GM23338 (cell line): ENCODE data around the gene CASP8. TPM values are rescaled to one million over a fixed set of nuclear protein-coding genes. Genes with fewer than 3 reads are reported as not detected.

Experiments
- ATAC-seq: fragments of 200-7000 bp; cut with Tn5 transposase; 3 replicates; pipeline ENCODE4 v1.9.1; 2020
- DNase-seq: peaks from one replicate; pipeline ENCODE4 v3.0.0-alpha.2; 2015; ENCODE audit warnings: low spot score
- H2AFZ ChIP-seq: fragments of 200-600 bp; sonication (generic); 2 replicates; pipeline ENCODE4 v1.8.0; 2016; ENCODE audit warnings: antibody characterized with exemption, mild to moderate bottlenecking, moderate library complexity
- H3F3A ChIP-seq: fragments of 200-600 bp; sonication (generic); replicated peaks from 2 replicates; pipeline ENCODE4 v1.8.0; 2017; ENCODE audit warnings: antibody characterized with exemption, mixed run types, low read depth
- H3K27ac ChIP-seq: fragments of 200-600 bp; sonication (generic); 2 replicates; pipeline ENCODE4 v1.6.1; 2016; ENCODE audit warnings: low read depth
- H3K27me3 ChIP-seq: fragments of 200-600 bp; sonication (generic); 2 replicates; pipeline ENCODE4 v1.8.0; 2016; ENCODE audit warnings: mild to moderate bottlenecking, mixed run types, moderate library complexity; ENCODE audit not compliant: insufficient read depth
- H3K36me3 ChIP-seq: fragments of 200-600 bp; sonication (generic); 2 replicates; pipeline ENCODE4 v1.8.0; 2016; ENCODE audit warnings: mild to moderate bottlenecking; ENCODE audit not compliant: insufficient read depth
- H3K4me1 ChIP-seq: fragments of 200-600 bp; sonication (generic); 2 replicates; pipeline ENCODE4 v1.8.0; 2016; ENCODE audit warnings: mild to moderate bottlenecking, moderate library complexity; ENCODE audit not compliant: insufficient read depth
- H3K4me2 ChIP-seq: fragments of 200-600 bp; sonication (generic); 2 replicates; pipeline ENCODE4 v1.7.1; 2017; ENCODE audit warnings: mixed run types
- H3K4me3 ChIP-seq: fragments of 200-600 bp; sonication (generic); 2 replicates; pipeline ENCODE4 v1.6.1; 2016; ENCODE audit warnings: mixed run types
- H3K79me2 ChIP-seq: fragments of 200-600 bp; sonication (generic); replicated peaks from 2 replicates; pipeline ENCODE4 v1.8.0; 2017; ENCODE audit warnings: mild to moderate bottlenecking; ENCODE audit not compliant: insufficient read depth
- H3K9me2 ChIP-seq: fragments of 200-600 bp; sonication (generic); 2 replicates; pipeline ENCODE4 v1.8.0; 2017; ENCODE audit not compliant: insufficient read depth
- H4K20me1 ChIP-seq: fragments of 200-600 bp; sonication (generic); replicated peaks from 2 replicates; pipeline ENCODE4 v1.8.0; 2017; ENCODE audit warnings: mild to moderate bottlenecking; ENCODE audit not compliant: insufficient read depth
- H3K27ac Mint-ChIP-seq: 2 replicates; pipeline ENCODE4 v1.8.0; 2020; ENCODE audit warnings: inconsistent platforms, mild to moderate bottlenecking, moderate library complexity, mixed read lengths
- H3K27me3 Mint-ChIP-seq: 3 replicates; pipeline ENCODE4 v1.8.0; 2022; ENCODE audit warnings: low read depth, mild to moderate bottlenecking, moderate library complexity, mixed read lengths, inconsistent platforms; ENCODE audit not compliant: insufficient read depth, poor library complexity
- H3K36me3 Mint-ChIP-seq: 3 replicates; pipeline ENCODE4 v1.8.0; 2021; ENCODE audit warnings: low read depth, mild to moderate bottlenecking, inconsistent platforms, moderate library complexity, mixed read lengths
- H3K4me1 Mint-ChIP-seq: 3 replicates; pipeline ENCODE4 v1.8.0; 2020; ENCODE audit warnings: mild to moderate bottlenecking, inconsistent platforms, mixed read lengths
- H3K4me3 Mint-ChIP-seq: 3 replicates; pipeline ENCODE4 v1.8.0; 2021; ENCODE audit warnings: moderate library complexity, mild to moderate bottlenecking, inconsistent platforms, mixed read lengths
- H3K9me3 Mint-ChIP-seq: 3 replicates; pipeline ENCODE4 v1.8.0; 2020; ENCODE audit warnings: moderate library complexity, mild to moderate bottlenecking, inconsistent platforms, mixed read lengths
- EZH2phosphoT487 ChIP-seq: fragments of 200-600 bp; sonication (generic); IDR thresholded peaks from one replicate; pipeline ENCODE4 v1.8.1; 2018; ENCODE audit warnings: antibody characterized with exemption; ENCODE audit not compliant: unreplicated experiment
- NANOG ChIP-seq: IDR thresholded peaks from 2 replicates; pipeline ENCODE4 v1.6.1; 2016; ENCODE audit warnings: antibody characterized with exemption, borderline replicate concordance
- POLR2AphosphoS5 ChIP-seq: IDR thresholded peaks from 2 replicates; pipeline ENCODE4 v1.6.1; 2016; ENCODE audit warnings: antibody characterized with exemption, low read depth
- REST ChIP-seq: IDR thresholded peaks from one replicate; pipeline ENCODE4 v1.6.1; 2018; ENCODE audit warnings: antibody characterized with exemption; ENCODE audit not compliant: unreplicated experiment
- STAT1 ChIP-seq: IDR thresholded peaks from one replicate; pipeline ENCODE4 v1.6.1; 2016; ENCODE audit warnings: antibody characterized with exemption; ENCODE audit not compliant: unreplicated experiment
- ZNF114 ChIP-seq: fragments of 250-450 bp; sonication (Bioruptor Pico); IDR thresholded peaks from 2 replicates; pipeline ENCODE4 v1.5.0; 2020; ENCODE audit warnings: mild to moderate bottlenecking, moderate library complexity
- ZNF462 ChIP-seq: fragments of 250-450 bp; sonication (Bioruptor Pico); IDR thresholded peaks from 2 replicates; pipeline ENCODE4 v1.5.0; 2020; ENCODE audit warnings: mild to moderate bottlenecking, moderate library complexity
- polyA plus RNA-seq: library from polyadenylated mRNA; unstranded; fragments of >200 nt; fragmentation: Nextera tagmentation; extraction: Ambion mirVana; gene quantifications from 2 replicates; pipeline ENCODE4 v1.2.1, GENCODE V29; 2016
- total RNA-seq: library from RNA; depleted of rRNA; stranded (reverse); fragments of >200 nt; shearing (Covaris generic); gene quantifications from 2 replicates; pipeline ENCODE4 v1.2.3, GENCODE V29; 2014

CASP8 gene
- total and polyA plus RNA-seq, 2 experiments from 2014 or later = 2.3 to 3.6 TPM

GRCh38 chr2:201257381-201257955 is 2.9 kb upstream of the CASP8 start:
- Histone ChIP-seq H3K36me3 (no peaks in the 10 kb centered on the region), H3K4me1 (peaks cover 23% of the 10 kb centered on the region), H4K20me1 (no peaks in the 10 kb centered on the region), H3K4me3 (no peak overlapping the region), H3K9me2 (0 out of 2 replicates have a peak, but pooled peaks cover 5% of the 10 kb centered on the region), H3K27me3 (no peaks in the 10 kb centered on the region), H2AFZ (peak overlapping the region; percentile 56; the same call in 1 of the 2 replicates), H3F3A (no peaks in the 10 kb centered on the region), H3K4me2 (peak overlapping the region; percentile 67; the same call in 1 of the 2 replicates), H3K27ac (no peak overlapping the region), H3K79me2 (no peaks in the 10 kb centered on the region)
- peak overlapping the region; percentile 39; the same call in 1 of the 2 replicates for H3K27ac Mint-ChIP-seq
- ATAC-seq (peak; percentile 32), DNase-seq (no peak)
- H3K4me1 Mint-ChIP-seq = peaks cover 30% of the 10 kb centered on the region
- H3K27me3 Mint-ChIP-seq = peaks cover 6% of the 10 kb centered on the region
- 0 out of 3 replicates have a peak, but pooled peaks cover 2% of the 10 kb centered on the region for H3K36me3 Mint-ChIP-seq
- H3K4me3 Mint-ChIP-seq = no peak overlapping the region
- no peaks in the 10 kb centered on the region for H3K9me3 Mint-ChIP-seq
- TF ChIP-seq ZNF462 (CRISPR knock-in tag) (no peak), ZNF114 (no peak), EZH2phosphoT487 (no peak), POLR2AphosphoS5 (no peak), STAT1 (no peak), NANOG (no peak), REST (no peak)
